Stimulated activated CD8-positive, alpha-beta memory T cell treated with anti-CD3 and anti-CD28 coated beads, Interleukin-12 subunit alpha, Interleukin-12 subunit beta, amount 100 ng/mL, for 4 hours (primary cell): ENCODE measurements around the gene HSD17B1.
"Not testable (repeated sequence)": the region's sequence is repeated elsewhere in the genome, so short reads cannot be mapped to it uniquely, and the experiment has no call there.

Source experiments
- DNase-seq: peaks from one replicate; pipeline ENCODE4 v3.0.0-alpha.2; 2020; ENCODE audit warnings: low read depth

HSD17B1 gene, protein sequence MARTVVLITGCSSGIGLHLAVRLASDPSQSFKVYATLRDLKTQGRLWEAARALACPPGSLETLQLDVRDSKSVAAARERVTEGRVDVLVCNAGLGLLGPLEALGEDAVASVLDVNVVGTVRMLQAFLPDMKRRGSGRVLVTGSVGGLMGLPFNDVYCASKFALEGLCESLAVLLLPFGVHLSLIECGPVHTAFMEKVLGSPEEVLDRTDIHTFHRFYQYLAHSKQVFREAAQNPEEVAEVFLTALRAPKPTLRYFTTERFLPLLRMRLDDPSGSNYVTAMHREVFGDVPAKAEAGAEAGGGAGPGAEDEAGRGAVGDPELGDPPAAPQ

DNA sequence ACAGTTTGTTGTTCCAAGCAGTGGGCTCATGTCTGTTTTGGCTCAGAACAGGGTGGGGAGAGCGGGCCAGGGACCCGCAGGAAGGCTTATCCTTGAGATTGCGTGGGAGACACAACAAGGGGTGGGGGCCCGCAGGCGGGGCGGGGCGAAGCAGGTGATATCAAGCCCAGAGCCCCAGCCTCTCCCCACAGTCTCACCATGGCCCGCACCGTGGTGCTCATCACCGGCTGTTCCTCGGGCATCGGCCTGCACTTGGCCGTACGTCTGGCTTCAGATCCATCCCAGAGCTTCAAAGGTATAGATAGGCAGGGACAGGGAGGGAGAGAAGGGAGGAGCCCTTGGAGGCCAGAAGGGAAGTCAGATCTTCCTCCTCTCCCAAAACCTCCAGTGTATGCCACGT, at the start of gene HSD17B1:
TSS of gene HSD17B1 (plus strand) at position 188 of the 400 bp plus-strand sequence. CDS start at position 199, 11 bp downstream.
- not testable (repeated sequence) for DNase-seq

DNA sequence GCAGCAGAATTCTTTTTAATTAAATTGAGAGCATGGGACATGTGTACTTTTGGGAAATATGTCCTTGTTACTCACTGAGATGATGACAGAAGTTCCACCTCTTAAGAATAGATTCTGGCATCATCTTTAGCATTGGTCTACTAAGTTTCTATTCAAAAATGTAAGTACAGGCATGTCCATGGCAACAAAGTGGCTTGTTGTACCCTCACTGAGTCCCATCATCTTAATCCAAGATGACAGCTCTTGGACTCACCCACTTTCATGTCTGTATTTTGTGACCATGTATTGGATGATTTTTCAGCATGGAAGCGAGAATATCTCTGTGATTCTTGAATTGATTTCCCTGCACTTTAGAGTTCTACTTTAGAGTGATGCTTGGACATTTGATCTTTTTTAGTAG, 49.8 kb upstream of the HSD17B1 start:
- no peak for DNase-seq

DNA sequence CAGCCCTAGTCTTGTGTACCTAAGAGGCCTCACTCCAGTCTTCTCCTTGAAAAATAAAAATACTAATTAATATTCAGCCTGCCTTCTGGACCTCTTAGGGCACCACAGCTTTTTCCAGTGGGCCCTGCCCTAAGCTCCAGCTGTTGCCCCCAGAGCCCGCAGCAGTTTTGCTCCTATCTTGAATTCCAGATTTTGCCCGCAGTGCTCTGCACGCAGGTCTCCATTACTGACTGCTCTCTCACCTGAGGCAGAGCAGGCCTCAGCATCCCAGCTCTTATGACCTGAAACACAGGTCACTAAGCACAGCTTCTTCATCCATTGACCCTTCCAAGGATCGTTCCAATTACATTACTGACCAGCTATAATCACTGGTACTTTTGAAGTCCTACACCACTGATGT, 45.1 kb upstream of the HSD17B1 start:
- no peak for DNase-seq

DNA sequence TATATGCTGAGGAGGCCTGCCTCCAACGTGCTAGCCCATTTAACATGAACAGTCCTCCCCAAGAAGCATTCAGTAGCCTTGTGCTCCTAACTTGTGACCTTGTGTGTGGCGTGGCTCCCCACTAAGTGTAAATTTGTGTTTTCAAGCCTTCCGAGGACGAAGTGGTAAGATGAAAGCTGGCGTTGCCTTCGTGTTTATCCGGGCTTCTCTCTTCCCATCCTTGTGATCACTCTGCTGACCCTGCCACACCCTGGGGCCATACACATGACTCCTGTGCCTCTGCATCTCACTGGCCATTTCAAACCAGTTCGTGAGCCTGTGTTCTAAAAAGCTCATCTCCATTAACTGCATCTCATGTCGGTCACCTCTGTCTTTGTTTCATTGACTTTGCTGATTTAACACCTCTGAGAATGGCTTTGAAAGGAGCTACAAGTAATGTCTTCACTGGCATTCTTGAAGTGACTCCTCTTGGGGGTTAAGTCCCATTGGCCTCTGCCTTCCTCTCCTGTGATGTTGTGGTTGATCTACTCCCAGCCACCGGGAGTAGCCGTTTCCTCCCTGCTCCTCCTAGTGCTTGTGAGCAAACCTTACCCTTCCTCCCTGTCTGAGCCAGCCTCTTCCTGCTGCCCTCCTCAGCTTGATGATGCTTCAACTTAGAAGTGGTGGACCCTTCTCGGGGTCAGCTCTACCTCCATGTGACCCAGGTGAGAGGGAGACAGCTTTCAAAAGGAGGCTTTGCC, 44.1 kb upstream of the HSD17B1 start:
- DNase-seq, result no peak

DNA sequence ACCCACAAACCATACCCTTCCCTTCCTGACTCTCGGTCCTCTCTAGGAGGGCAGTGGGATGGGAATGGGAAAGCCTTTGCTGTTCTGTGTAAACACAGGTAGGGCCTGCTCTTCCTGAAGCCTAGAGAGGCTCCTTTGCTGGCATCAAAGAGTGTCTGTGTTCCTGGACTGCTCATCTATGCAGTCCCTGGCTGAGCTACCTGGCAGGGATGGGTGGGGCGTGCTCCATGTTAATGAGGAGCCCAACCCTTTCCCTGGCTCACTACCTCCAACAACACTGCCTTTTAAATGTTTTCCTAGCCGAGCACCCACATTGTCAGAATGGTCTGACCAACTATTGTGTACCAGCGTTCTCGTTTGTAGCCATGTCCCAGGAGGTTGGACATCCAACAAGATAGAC, 43.3 kb upstream of the HSD17B1 start:
- DNase-seq, result no peak

DNA sequence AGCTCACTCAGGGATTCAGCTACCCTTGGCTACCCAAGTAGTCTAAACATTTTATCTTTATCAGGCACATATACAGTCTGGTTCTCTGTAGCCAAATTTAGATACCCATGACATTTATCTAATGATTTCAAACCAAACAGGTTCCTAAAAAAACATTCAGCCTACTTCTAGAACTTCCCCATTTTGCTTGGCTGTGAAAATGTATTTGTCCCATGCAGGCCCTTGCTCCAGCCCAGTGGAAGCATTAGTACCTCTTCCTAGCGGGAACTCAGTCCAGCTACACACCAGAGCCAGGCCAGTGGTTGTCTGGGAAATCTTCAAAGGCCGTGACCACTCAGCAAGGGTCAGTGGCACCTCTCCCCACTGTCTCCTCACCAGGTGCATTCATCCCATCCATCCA, 42.9 kb upstream of the HSD17B1 start:
- DNase-seq, result no peak

DNA sequence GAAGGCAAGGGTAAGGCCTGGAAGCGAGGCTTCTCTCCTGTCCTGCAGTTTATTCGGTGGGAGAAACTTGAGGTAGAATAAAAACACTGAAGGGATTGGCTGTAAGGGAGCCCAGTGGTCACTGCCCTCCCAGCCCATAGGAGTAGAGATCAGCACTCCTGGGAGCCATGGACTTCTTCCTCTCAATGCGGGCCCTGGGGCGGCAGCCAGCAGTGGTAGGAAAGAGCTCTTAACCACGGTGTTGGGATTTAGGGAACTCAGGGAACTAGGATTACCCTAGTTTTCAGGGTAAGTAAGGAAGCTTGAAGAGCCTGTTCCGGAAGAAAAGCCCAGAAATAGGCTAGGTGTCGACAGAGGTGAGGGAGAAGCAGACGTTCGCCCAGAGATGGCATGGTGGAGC, 40.5 kb upstream of the HSD17B1 start:
- DNase-seq, result no peak

DNA sequence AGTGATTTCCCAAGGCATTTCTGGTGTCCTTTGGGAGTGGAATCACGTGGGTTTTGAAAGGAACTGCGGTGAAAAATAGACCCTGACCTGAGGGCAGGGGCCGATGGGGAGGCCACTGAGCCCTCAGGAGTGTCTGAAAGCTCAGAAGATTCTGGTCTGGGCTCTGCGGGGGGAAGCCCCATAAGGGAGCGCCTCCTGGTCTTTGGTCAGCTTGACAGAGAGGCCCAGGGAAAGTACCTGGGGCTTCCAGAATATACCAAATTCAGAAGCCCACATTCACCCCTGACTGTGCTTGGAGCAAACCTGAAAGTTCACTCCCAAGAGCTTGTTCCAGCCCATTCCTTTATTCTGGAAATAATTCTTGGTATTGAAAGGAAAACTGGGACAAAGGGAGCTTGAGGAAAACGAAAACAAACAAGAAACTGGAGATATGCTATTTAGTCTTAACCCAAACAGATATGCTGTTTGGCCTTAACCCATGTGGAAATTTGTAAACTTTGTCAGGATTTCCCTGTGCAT, 39.9 kb upstream of the HSD17B1 start:
- no peak for DNase-seq

DNA sequence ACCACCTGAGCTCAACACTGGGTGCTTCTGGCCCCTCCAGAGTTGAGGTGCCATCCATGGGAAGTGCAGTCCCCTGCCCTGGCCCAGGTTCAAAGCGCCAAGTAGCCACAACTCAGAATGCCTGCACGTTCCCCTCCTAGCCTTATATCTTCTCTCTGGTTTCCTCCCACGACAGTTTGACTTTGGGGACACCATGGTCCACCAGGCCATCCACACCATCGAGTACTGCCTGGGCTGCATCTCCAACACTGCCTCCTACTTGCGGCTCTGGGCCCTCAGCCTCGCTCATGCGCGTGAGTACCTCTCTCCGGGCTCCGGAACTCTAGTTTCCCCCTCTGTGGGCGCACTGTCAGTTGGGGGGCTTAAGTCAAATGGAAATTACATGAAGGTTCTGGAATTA, 39.0 kb upstream of the HSD17B1 start:
- no peak for DNase-seq

DNA sequence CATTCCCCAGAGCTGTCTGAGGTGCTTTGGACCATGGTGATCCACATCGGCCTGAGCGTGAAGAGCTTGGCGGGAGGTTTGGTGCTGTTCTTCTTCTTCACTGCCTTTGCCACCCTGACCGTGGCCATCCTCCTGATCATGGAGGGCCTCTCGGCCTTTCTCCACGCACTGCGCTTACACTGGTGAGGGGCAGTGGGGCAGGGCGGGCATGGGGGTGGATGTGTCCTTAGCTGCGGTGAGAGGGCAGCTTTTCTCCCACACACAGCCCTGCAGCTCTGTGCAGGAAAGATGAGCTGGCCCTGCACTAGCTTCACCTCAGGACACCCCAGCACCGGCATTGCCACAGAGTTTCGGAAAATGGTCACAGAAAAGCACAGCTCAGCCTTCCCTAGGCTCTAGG, 38.4 kb upstream of the HSD17B1 start:
- DNase-seq, result no peak

DNA sequence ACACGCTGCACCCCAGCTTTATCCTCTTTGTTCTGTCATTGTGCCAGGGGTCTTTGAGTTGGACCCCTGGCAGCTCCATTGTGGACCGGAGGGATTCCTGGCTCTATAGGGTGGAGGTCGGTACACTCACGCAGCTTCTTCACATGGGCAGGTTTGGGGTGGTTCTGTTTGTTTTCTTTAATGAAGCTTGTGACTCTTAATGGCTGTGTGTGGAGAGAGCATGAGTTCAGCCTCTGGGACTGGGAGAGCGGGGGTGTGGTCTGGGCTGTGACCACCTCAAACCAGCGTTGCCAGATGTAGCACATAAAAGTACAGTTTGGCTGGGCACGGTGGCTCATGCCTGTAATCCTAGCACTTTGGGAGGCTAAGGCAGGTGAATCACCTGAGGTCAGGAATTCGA, 37.9 kb upstream of the HSD17B1 start:
- DNase-seq, result no peak

DNA sequence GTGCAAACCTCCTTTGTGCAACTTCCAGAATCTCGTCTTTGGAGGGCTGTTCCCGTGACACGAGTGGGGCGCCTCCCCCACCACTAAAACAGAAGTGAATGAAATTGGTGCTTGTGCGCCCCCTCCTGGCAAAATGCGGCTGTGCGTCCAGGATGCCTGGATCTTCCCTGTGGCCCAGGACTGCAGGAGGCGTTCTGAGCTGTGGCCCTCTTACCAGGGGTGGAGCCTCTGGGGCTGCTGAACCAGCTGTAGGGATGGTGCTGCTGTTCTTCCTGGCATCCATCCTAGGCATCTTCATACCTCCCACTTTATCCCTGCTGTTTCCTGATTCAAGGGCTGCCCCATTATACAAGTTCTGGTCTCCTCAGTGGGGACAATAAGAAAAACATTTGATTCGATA, 35.2 kb upstream of the HSD17B1 start:
- DNase-seq, result peak; percentile 63

DNA sequence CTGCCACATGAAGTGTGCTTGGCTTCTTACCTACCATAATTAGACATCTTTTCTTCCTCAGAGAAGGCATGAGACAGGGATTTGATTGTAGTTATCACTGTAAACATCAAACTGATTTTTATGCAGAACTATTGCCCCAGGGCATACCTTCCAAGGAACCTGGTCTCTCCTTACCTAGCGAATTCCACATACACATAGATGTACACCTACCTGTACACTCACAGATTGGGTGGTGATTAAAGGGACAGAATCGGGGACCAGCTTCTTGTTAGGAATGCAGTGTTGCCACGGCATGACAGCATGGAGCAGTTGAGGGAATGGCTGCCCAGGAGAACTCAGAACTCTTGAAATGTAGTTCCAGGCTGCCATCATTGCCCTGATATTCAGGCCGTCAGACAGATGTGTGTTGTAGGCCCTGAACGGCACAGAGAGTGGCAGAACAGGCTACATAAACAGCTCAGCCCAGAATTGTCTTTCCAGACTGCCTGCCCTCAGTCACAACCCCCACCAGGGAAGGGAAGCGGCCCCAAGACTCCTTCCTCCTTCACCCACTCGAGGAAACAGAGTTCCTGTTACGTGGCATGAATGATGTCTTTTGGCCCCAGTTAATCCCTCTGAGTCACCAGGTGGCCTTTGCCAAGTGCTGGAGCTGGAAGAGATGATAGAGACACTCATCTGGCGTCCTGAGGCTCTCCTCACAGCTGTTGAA, 34.5 kb upstream of the HSD17B1 start:
- no peak for DNase-seq

DNA sequence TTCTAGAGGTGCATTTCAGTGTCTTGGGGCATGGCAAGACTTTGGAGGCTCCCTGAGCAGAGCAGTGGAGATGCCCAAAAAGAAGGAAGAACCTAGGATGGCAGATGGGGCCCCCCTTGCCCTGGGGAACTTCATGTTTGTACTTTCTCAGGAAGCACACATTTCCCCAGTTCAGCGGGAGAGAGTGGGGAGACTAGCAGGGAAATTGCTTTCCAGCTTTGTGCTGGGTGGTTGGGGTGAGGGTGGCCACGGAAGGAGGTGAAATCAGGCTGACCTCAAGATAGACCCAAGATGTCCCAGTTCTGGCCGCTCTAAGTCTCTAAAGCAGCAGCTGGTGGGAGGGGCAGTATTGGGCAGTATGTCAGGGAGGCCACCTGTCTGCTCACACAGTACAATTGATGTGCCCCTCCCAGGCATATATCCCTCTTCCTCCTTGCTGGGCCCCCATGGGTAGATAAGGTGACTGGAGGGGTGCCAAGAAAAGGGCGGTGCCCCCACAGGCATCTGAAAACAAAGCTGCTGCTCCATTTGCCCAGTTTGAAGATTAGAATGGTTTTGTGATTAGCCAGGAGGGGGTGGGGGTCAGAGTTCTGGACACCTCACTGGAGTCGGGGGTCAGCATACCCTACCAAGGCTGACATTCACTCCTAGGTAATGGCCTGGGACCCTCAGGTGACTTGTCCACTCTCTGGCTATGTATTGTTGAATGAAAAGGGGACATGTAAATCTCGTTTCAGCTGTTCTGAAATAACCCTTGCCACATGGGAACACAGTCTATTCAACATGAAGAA, 33.8 kb upstream of the HSD17B1 start:
- DNase-seq, result no peak

DNA sequence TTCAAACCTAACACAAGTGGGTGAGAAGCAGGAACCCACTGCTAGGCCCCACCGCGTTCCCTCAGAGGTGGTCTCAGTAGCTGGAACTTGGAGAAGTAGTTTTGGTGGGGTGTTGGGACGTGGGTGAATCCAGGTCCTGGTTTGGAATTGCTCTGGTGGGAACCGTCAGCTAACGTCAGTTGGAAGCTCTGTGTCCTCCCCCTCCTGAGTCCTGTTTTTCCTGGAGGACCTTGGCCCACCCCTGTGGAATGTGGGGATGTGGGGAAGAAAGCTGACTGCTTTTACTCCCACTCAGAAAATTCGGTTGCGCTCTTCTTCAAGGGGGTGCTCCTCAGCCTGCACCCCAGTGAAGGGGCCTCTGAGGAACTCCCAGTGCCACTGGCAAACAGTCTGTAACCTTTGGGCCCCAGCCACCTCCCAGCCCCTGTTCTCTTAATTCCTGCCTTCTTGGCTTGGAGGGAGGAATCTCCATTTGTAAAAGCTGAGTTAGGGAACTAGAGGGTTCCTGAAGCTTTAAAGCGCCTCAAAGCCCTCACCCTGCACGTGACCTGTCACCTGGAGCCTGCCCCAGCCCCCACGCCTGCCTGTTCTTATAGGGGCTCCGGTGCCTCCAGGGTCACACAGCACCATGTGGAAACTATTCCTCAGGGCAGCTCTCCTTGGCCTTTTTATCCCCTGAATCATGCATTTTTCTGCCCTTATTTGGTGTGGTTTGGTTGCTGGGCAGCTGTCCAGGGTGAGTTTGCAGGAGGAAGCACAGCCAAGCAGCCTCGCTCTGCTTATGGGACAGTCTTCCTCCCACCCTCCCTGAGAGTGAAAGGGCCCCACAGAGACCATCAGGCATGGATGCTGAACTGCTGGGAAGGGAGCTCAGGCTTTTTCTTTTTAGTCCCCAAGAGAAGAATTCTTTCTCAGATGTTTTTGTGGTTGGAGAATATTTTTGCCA, 32.9 kb upstream of the HSD17B1 start:
- DNase-seq, result no peak

DNA sequence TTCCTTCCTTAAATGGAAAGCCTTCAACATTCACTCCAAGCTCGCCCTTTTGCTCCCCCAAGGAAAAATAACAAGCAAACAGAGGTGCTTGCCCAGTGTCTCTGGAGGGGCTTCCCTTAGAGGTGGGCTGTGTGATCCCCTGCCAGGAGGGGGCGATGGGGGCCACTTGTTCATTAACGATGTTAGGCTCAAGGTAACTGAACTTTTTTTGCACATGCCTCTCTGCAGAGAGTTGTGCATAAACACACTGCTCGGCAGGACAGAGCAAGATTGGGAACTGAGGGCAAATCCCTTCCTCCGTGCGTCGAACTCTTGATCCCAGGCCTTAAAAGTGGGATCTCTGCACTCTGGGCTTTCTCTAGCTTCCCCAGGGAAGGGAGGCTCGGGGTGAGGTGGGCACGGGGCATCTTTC, 32.2 kb upstream of the HSD17B1 start:
- no peak for DNase-seq

DNA sequence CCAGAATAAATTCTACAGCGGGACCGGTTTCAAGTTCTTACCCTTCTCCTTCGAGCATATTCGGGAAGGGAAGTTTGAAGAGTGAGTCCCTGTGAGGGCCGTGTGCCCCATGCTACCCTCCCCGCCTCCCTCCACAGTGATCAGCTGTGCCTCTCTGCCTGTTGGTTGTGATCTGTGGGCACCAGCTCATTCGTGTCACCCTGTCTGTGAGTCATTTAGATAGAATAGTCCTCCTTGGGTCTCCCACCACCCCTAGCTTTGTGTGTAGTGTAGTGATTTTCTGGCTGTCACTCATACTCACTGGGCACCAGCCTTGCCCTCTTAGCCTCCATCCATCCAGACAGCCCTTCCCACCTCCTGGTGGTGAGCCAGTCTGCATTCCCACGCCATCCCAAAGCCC, 31.7 kb upstream of the HSD17B1 start:
- no peak for DNase-seq

DNA sequence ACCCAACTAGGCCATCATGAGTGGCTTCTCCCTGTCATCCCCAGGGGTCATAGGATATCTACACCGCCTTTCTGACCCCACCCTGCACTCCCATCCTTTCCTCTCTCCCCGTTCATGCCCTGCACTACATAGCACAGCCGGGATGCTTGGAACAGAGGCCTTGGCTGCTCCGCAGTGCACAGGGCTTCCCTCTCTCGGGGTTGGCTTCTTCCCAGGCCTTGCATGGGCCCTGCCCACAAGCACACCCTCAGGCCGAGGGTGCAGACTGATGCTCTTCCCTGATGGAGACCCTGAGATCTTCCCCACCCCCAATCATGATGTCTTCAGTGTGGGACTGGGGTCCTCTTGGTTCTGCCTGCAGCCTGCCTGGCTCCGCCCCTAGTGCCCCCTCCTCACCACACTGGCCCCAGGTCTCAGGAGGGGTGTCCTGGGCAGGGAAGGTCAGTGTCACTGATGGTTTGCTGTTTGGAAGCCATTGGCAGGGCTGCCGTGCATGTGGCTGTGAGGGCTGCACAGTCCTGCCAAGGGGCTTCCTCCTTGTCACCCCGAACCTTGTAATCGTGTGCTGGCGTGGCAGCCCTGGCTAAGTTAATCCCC, 31.0 kb upstream of the HSD17B1 start:
- DNase-seq, result no peak

DNA sequence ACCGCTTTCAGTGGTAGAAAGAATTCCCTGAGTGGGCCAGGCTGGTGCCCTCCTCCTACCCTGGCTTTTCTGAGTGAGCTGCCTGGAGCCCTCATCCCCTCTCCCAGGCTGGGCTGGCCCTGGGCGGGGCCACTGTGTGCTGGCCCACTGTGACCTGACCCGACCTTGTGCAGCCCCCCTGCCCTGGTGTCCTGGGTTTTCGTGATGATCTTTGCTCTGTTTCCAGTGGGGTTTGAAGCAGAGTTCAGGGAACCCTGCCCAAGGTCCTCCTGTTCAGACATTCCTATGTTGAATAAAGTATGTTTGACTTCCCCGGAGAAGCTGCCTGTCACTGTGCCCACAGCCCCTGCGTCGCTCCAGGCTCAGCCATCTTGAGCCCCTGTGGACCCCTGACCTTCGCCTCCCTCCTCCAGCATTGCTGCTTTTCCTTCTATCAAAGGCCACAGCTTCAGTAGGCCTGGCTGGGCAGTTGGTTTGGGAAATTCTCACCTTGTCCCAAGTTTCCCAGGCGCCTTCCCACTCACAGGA, 30.4 kb upstream of the HSD17B1 start:
- no peak for DNase-seq

DNA sequence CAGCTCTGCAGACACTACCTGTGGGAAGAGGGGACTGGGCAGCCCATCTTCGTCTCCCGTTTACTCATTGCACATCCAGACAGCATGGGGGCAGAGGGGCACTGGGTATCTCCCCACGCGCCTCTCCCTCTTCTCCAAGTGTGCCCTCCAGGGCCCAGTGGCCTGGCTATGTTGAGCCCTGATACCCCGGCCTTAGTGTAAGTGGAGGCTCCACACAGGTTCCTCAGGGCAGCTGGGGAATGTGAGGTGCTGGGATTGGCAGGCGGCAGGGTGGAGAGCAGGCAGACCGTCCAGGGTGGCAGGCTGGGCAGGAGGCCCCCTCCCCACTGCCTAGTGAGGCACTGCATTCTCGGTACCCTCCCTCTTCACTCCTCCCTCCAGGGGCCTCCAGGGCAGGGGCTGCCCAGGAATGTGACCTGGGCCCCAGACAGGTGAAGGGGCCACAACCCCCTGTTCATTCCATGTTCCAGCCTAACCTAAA, 29.9 kb upstream of the HSD17B1 start:
- no peak for DNase-seq
